SK-N-SH (cell line): ENCODE measurements around the gene TRAF3IP1. TPM values are rescaled to one million over a fixed set of nuclear protein-coding genes. Genes with fewer than 3 reads are reported as not detected.

ENCODE experiments used
- CTCF ChIA-PET: fragments of 300-600, 350-600 bp; formaldehyde crosslinking; extraction: SDS; loops from one replicate; lab custom pipeline; 2021; lab: Yijun Ruan, JAX
- POLR2A ChIA-PET: fragments of 350-600 bp; sonication (Branson Sonifier 250); formaldehyde crosslinking; extraction: SDS; loops from one replicate; lab custom pipeline; 2020; ENCODE audit warnings: antibody characterized with exemption, inconsistent platforms; lab: Yijun Ruan, JAX
- DNase-seq: peaks from one replicate; pipeline ENCODE4 v3.0.0; 2012
- H2AFZ ChIP-seq: fragments of 200-600 bp; sonication (generic); 2 replicates; pipeline ENCODE4 v1.8.1; 2016; ENCODE audit warnings: antibody characterized with exemption, mild to moderate bottlenecking, low read depth
- H3F3A ChIP-seq: fragments of 200-600 bp; sonication (generic); replicated peaks from 2 replicates; pipeline ENCODE3; 2016; ENCODE audit warnings: antibody characterized with exemption, mild to moderate bottlenecking; ENCODE audit not compliant: insufficient read depth
- H3K27ac ChIP-seq, 2 experiments: fragments of 200-500 bp in 1 of 2; fragments of 200-600 bp in 1 of 2; sonication (Bioruptor generic) in 1 of 2; sonication (generic), shearing (Covaris generic) in 1 of 2; 2 replicates each; pipeline versions ENCODE4 v1.5.1 to v1.6.1; 2014 to 2016; ENCODE audit warnings: low read depth in 2 of 2, inconsistent platforms in 1 of 2, low read length in 1 of 2, mild to moderate bottlenecking in 1 of 2, mixed read lengths in 1 of 2
- H3K27me3 ChIP-seq: fragments of 200-600 bp; sonication (generic), shearing (Covaris generic); 2 replicates; pipeline ENCODE4 v1.6.1; 2016; ENCODE audit warnings: mixed run types; ENCODE audit not compliant: insufficient read depth
- H3K36me3 ChIP-seq, 2 experiments: fragments of 200-500 bp in 1 of 2; fragments of 200-600 bp in 1 of 2; sonication (Bioruptor generic) in 1 of 2; sonication (generic) in 1 of 2; replicated peaks in 1 of 2; 2 replicates each; pipeline versions ENCODE3 to v1.5.1; 2014 to 2016; ENCODE audit warnings: low read length in 1 of 2, mild to moderate bottlenecking in 1 of 2; ENCODE audit not compliant: insufficient read depth in 2 of 2, control insufficient read depth in 1 of 2
- H3K4me1 ChIP-seq, 2 experiments: fragments of 200-500 bp in 1 of 2; fragments of 200-600 bp in 1 of 2; sonication (Bioruptor generic) in 1 of 2; sonication (generic), shearing (Covaris generic) in 1 of 2; 2 replicates each; pipeline versions ENCODE4 v1.5.1 to v1.6.1; 2014 to 2016; ENCODE audit warnings: low read depth in 1 of 2, low read length in 1 of 2, mixed run types in 1 of 2; ENCODE audit not compliant: insufficient read depth in 2 of 2, control insufficient read depth in 1 of 2
- H3K4me2 ChIP-seq: fragments of 200-600 bp; sonication (generic), shearing (Covaris generic); 2 replicates; pipeline ENCODE4 v1.6.1; 2017; ENCODE audit warnings: mixed run types
- H3K4me3 ChIP-seq, 2 experiments: fragments of 200-500 bp in 1 of 2; fragments of 200-600 bp in 1 of 2; sonication (Bioruptor generic) in 1 of 2; sonication (generic), shearing (Covaris generic) in 1 of 2; 2 replicates each; pipeline versions ENCODE4 v1.5.1 to v1.8.1; 2014 to 2016; ENCODE audit warnings: low read depth in 2 of 2, inconsistent platforms in 1 of 2, low read length in 1 of 2, mild to moderate bottlenecking in 1 of 2, mixed read lengths in 1 of 2, moderate library complexity in 1 of 2
- H3K79me2 ChIP-seq: fragments of 200-600 bp; sonication (generic); 2 replicates; pipeline ENCODE4 v1.8.1; 2017; ENCODE audit warnings: mild to moderate bottlenecking; ENCODE audit not compliant: insufficient read depth
- H3K9ac ChIP-seq: fragments of 200-600 bp; sonication (generic); 2 replicates; pipeline ENCODE4 v1.6.1; 2017; ENCODE audit warnings: mixed run types
- H3K9me2 ChIP-seq: fragments of 200-600 bp; sonication (generic); 2 replicates; pipeline ENCODE4 v1.6.1; 2017; ENCODE audit warnings: mixed run types
- H3K9me3 ChIP-seq: fragments of 200-600 bp; sonication (generic); 2 replicates; pipeline ENCODE4 v1.6.1; 2017; ENCODE audit warnings: mixed run types, mild to moderate bottlenecking, moderate library complexity
- H4K20me1 ChIP-seq: fragments of 200-600 bp; sonication (generic); 2 replicates; pipeline ENCODE4 v1.6.1; 2017; ENCODE audit warnings: mild to moderate bottlenecking, mixed run types; ENCODE audit not compliant: insufficient read depth
- CHD2 ChIP-seq: fragments of 150-350 bp; IDR thresholded peaks from 2 replicates; pipeline ENCODE4 v1.6.1; 2018; ENCODE audit warnings: low read length; ENCODE audit not compliant: partially characterized antibody
- ELF1 ChIP-seq: IDR thresholded peaks from 2 replicates; pipeline ENCODE4 v1.4.0; 2012
- EP300 ChIP-seq, 2 experiments: IDR thresholded peaks; 2 replicates each; pipeline versions ENCODE4 v1.4.0 to v1.6.1; 2012; ENCODE audit warnings: borderline replicate concordance in 1 of 2, low read depth in 1 of 2, low read length in 1 of 2
- FOXJ3 ChIP-seq: sonication (generic); formaldehyde crosslinking; IDR thresholded peaks from 2 replicates; pipeline ENCODE4 v1.5.1; 2020; ENCODE audit warnings: mild to moderate bottlenecking, missing genetic modification reagents
- GABPA ChIP-seq: IDR thresholded peaks from 2 replicates; pipeline ENCODE4 v1.4.0; 2012; ENCODE audit warnings: low read depth, mild to moderate bottlenecking
- JUND ChIP-seq: IDR thresholded peaks from 2 replicates; pipeline ENCODE4 v1.4.0; 2012
- MEF2A ChIP-seq: IDR thresholded peaks from 2 replicates; pipeline ENCODE4 v1.4.0; 2012; ENCODE audit warnings: low read depth, borderline replicate concordance
- NFIC ChIP-seq: IDR thresholded peaks from 2 replicates; pipeline ENCODE4 v1.4.0; 2012; ENCODE audit warnings: borderline replicate concordance
- NRF1 ChIP-seq: IDR thresholded peaks from 2 replicates; pipeline ENCODE4 v1.6.1; 2012; ENCODE audit warnings: low read depth, mild to moderate bottlenecking, low read length
- RXRA ChIP-seq: IDR thresholded peaks from 2 replicates; pipeline ENCODE4 v1.4.0; 2012; ENCODE audit warnings: low read depth, mild to moderate bottlenecking, borderline replicate concordance
- SIN3A ChIP-seq: IDR thresholded peaks from 2 replicates; pipeline ENCODE4 v1.6.1; 2012; ENCODE audit warnings: low read depth, mild to moderate bottlenecking, low read length, moderate library complexity, borderline replicate concordance
- TEAD4 ChIP-seq: IDR thresholded peaks from 2 replicates; pipeline ENCODE4 v1.4.0; 2012; ENCODE audit warnings: mild to moderate bottlenecking, borderline replicate concordance; ENCODE audit not compliant: insufficient read depth
- WGBS: methylation state at CpG from one replicate; pipeline ENCODE4 v1.1.6; 2017; ENCODE audit warnings: low lambda C conversion rate; 5-methylcytosine and 5-hydroxymethylcytosine counted together
- polyA plus RNA-seq, 3 experiments: library from polyadenylated mRNA; depleted of rRNA; stranded (reverse); fragments of >200 nt; gene quantifications; 2 replicates each; pipeline ENCODE4 v1.2.3, GENCODE V29; 2012
- TF ChIP-seq, protein P1 (sequence below): IDR thresholded peaks from 2 replicates; pipeline ENCODE4 v1.6.1; 2012; ENCODE audit warnings: mild to moderate bottlenecking, low read depth, low read length, moderate library complexity
- TF ChIP-seq, protein P2 (sequence below): fragments of 150-350 bp; IDR thresholded peaks from 2 replicates; pipeline ENCODE4 v1.6.1; 2017; ENCODE audit warnings: antibody characterized with exemption, low read length, low read depth, borderline replicate concordance

Gene TRAF3IP1
- polyA plus RNA-seq, 1 of the 3 experiments (the other 2 are of a cell fraction), result 15.0 TPM

DNA sequence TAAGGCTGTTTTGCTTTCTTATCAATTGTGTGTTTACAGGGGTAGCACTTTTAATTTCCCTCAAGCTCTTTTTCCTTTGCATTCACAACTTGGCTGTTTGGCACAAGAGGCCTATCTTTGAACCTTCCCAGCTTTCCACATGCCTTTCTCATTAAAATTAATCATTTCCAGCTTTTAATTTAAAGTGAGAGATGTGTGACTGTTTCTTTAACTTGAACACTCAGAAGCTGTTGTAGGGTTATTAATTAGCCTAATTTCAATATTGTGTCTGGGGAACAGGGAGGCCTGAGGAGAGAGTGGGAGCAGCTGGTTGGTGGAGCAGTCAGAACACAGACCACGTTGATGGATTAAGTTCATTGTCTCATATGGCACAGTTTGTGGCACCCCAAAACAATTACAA is 111.1 kb downstream of the TRAF3IP1 start:
- Histone ChIP-seq H3K36me3 (peaks cover 32 to 63% of the 10 kb centered on the region in 2 experiments), H3K9me3 (peaks cover 7% of the 10 kb centered on the region; the same call in 1 of the 2 replicates), H3K9me2 (no peaks in the 10 kb centered on the region), H3K9ac (no peak overlapping the region), H3K79me2 (peaks cover 87% of the 10 kb centered on the region), H3K27me3 (no peaks in the 10 kb centered on the region), H3K4me3 (no peak overlapping the region), H3K4me1 (peaks cover 8 to 32% of the 10 kb centered on the region in 2 experiments), H3F3A (peaks cover 35% of the 10 kb centered on the region), H2AFZ (no peak overlapping the region), H3K4me2 (no peak overlapping the region), H4K20me1 (no peaks in the 10 kb centered on the region), H3K27ac (peak overlapping the region in 1 of 2 experiments; percentile 99; a peak in 1 of 4 replicates)
- CTCF ChIA-PET, result interaction anchor here (0.8 to 1.1 kb wide), 3 partner anchors 8 to 75 kb away, joined by 3 to 4 read pairs (median 4); no protein-coding TSS in a partner anchor
- POLR2A ChIA-PET, result interaction anchor here (0.6 kb wide), 1 partner anchor 63 kb away, joined by 6 read pairs; no protein-coding TSS in a partner anchor
- no peak for DNase-seq
- WGBS, result 86% methylated on average over 1 of the region's 1 CpG
- TF ChIP-seq MEF2A, result no peak
- no peak for TF ChIP-seq GABPA
- no peak for TF ChIP-seq RXRA
- no peak for TF ChIP-seq NRF1
- TF ChIP-seq SIN3A, result no peak
- TF ChIP-seq NFIC, result no peak
- no peak for TF ChIP-seq TEAD4
- TF ChIP-seq FOXJ3 (CRISPR knock-in tag), result no peak
- TF ChIP-seq, protein P1, sequence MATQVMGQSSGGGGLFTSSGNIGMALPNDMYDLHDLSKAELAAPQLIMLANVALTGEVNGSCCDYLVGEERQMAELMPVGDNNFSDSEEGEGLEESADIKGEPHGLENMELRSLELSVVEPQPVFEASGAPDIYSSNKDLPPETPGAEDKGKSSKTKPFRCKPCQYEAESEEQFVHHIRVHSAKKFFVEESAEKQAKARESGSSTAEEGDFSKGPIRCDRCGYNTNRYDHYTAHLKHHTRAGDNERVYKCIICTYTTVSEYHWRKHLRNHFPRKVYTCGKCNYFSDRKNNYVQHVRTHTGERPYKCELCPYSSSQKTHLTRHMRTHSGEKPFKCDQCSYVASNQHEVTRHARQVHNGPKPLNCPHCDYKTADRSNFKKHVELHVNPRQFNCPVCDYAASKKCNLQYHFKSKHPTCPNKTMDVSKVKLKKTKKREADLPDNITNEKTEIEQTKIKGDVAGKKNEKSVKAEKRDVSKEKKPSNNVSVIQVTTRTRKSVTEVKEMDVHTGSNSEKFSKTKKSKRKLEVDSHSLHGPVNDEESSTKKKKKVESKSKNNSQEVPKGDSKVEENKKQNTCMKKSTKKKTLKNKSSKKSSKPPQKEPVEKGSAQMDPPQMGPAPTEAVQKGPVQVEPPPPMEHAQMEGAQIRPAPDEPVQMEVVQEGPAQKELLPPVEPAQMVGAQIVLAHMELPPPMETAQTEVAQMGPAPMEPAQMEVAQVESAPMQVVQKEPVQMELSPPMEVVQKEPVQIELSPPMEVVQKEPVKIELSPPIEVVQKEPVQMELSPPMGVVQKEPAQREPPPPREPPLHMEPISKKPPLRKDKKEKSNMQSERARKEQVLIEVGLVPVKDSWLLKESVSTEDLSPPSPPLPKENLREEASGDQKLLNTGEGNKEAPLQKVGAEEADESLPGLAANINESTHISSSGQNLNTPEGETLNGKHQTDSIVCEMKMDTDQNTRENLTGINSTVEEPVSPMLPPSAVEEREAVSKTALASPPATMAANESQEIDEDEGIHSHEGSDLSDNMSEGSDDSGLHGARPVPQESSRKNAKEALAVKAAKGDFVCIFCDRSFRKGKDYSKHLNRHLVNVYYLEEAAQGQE, result no peak
- no peak for TF ChIP-seq ELF1
- TF ChIP-seq EP300 (IDR thresholded peaks at IDR 0.05; ENCODE audit: borderline replicate concordance in 1 of 2, low read depth in 1 of 2, low read length in 1 of 2), result no peak
- TF ChIP-seq JUND, result no peak
- TF ChIP-seq, protein P2, sequence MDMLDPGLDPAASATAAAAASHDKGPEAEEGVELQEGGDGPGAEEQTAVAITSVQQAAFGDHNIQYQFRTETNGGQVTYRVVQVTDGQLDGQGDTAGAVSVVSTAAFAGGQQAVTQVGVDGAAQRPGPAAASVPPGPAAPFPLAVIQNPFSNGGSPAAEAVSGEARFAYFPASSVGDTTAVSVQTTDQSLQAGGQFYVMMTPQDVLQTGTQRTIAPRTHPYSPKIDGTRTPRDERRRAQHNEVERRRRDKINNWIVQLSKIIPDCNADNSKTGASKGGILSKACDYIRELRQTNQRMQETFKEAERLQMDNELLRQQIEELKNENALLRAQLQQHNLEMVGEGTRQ, result no peak
- TF ChIP-seq CHD2, result no peak
